H7 (cell line): ENCODE data around the gene PIGH. TPM values are rescaled to one million over a fixed set of nuclear protein-coding genes. Genes with fewer than 3 reads are reported as not detected.

Experiments
- total RNA-seq: library from RNA; depleted of rRNA; stranded (reverse); fragments of >200 nt; shearing (Covaris generic); gene quantifications from 2 replicates; pipeline ENCODE4 v1.2.3, GENCODE V29; 2014; rRNA removed

The PIGH gene
- total RNA-seq, 1 experiment from 2014 or later: 8.2 TPM

Other genes with a start within 250 kb of the PIGH start
- 90.0 and 107 TPM in 2 replicates for gene ATP6V1D, start 240.5 kb downstream of the PIGH start, total RNA-seq
- gene EIF2S1, start 239.9 kb downstream of the PIGH start, total RNA-seq: 155 and 162 TPM in 2 replicates
- gene PLEK2, start 188.1 kb downstream of the PIGH start, total RNA-seq: not detected in 2 replicates
- 0.07 and 0.69 TPM in 2 replicates for gene TMEM229B, start 111.5 kb downstream of the PIGH start, total RNA-seq
- 16.5 and 22.2 TPM in 2 replicates for gene PLEKHH1, start 67.0 kb downstream of the PIGH start, total RNA-seq
- gene ARG2, start 19.7 kb upstream of the PIGH start, total RNA-seq: 32.1 and 40.9 TPM in 2 replicates
- 61.2 and 65.3 TPM in 2 replicates for gene VTI1B, start 74.4 kb upstream of the PIGH start, total RNA-seq
- gene RDH11, start 95.5 kb upstream of the PIGH start, total RNA-seq: 116 and 123 TPM in 2 replicates
- gene RDH12, start 101.6 kb upstream of the PIGH start, total RNA-seq: 0.48 and 1.1 TPM in 2 replicates
- 18.8 and 20.4 TPM in 2 replicates for gene ZFYVE26, start 216.3 kb upstream of the PIGH start, total RNA-seq
- gene RAD51B, start 219.5 kb upstream of the PIGH start, total RNA-seq: 9.6 and 9.9 TPM in 2 replicates